Epithelial cell of proximal tubule (primary cell): ENCODE data around the gene ACTN2. TPM values are rescaled to one million over a fixed set of nuclear protein-coding genes. Genes with fewer than 3 reads are reported as not detected.

Source experiments
- DNase-seq: peaks from one replicate; pipeline ENCODE4 v3.0.0-alpha.2; 2011; ENCODE audit warnings: low read depth
- H3K4me3 ChIP-seq: 2 replicates; pipeline ENCODE4 v1.5.1; 2011; ENCODE audit warnings: low read depth, mild to moderate bottlenecking, low read length
- CTCF ChIP-seq: conservative IDR thresholded peaks from 2 replicates; pipeline ENCODE4 v1.5.1; 2012; ENCODE audit warnings: low read depth, mild to moderate bottlenecking, low read length
- total RNA-seq: library from RNA; depleted of rRNA; stranded (reverse); fragments of >200 nt; gene quantifications from 2 replicates; pipeline ENCODE4 v1.2.3, GENCODE V29; 2015

The ACTN2 gene
- total RNA-seq, 1 donor from 2014 or later: 0.52 TPM

GRCh38 chr1:236733653-236734052 is 47.4 kb downstream of the ACTN2 start:
- peak; percentile 69 for DNase-seq
- no peak for TF ChIP-seq CTCF
- no peak overlapping the region for H3K4me3 ChIP-seq

- no peak overlapping the region for H3K4me3 ChIP-seq
- peak; percentile 57 for DNase-seq
- TF ChIP-seq CTCF: no peak
Observed at GRCh38 chr1:236734141-236734765, 48.0 kb downstream of the ACTN2 start.

DNA sequence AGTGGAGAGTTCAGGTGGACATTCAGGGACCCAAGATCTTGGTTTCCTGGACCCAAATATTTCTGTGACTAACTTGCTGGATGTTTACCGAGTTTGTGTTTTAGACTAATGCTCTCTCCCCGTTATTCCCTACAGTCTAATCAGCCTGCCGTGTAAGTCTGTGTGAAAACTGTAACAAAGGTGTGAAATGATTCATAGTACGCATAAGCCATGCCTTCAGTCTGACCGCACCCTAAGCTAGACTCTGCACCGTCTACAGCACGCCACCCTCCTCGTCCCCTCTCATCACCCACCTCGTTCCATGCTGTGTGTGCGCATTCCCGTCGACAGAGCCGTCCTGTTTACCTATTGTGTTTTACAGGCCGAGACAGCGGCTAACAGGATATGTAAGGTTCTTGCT is 50.5 kb downstream of the ACTN2 start:
- H3K4me3 ChIP-seq: no peak overlapping the region
- TF ChIP-seq CTCF: no peak

DNA sequence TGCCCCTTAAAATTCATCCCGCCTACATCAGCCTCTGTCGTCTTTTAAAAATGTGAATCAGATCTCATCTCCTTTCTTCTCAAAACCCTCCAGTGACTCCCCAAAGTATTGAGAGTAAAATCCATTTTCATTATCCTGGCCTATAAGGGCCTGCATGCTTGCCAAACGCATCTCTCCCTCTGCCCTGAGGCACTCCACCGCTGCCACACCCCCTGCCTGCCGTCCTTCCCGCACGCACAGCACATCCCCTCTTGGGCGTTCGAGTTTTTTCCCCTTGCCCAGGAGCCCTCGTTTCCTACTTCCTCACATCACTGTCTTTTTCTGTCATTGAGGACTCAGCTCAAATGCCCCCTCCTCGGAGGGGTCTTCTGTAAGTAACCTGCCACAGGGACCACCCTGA is 55.5 kb downstream of the ACTN2 start:
- no peak for TF ChIP-seq CTCF
- H3K4me3 ChIP-seq: no peak overlapping the region
- no peak for DNase-seq

More for the DNA sequence above, 50.5 kb downstream of the ACTN2 start:
- no peak for DNase-seq

- H3K4me3 ChIP-seq: no peak overlapping the region
- TF ChIP-seq CTCF: no peak
- no peak for DNase-seq
Observed at GRCh38 chr1:236742421-236743160, 56.3 kb downstream of the ACTN2 start.

GRCh38 chr1:236744533-236744932 is 58.2 kb downstream of the ACTN2 start:
- no peak for DNase-seq
- no peak for TF ChIP-seq CTCF
- H3K4me3 ChIP-seq: no peak overlapping the region

GRCh38 chr1:236746785-236747184 is 60.5 kb downstream of the ACTN2 start:
- DNase-seq: no peak
- TF ChIP-seq CTCF: no peak
- H3K4me3 ChIP-seq: no peak overlapping the region
